ENCODE data around the gene C16orf74. TPM values are rescaled to one million over a fixed set of nuclear protein-coding genes. Genes with fewer than 3 reads are reported as not detected.

The C16orf74 gene
- total and polyA plus RNA-seq, 2 of the 8 experiments (the other 6 are each of a cell fraction or from before 2014, with no cell fraction given), result 7.3 to 9.3 TPM

GRCh38 chr16:85735225-85735635, 15.7 kb downstream of the C16orf74 start (continued):
- no peak for TF ChIP-seq NANOG (IDR thresholded peaks at IDR 0.05; ENCODE audit: insufficient read depth, low read depth, low read length, poor library complexity, severe bottlenecking)
- no peak for TF ChIP-seq TBP (IDR thresholded peaks at IDR 0.05; ENCODE audit: low read depth, low read length)
- no peak for TF ChIP-seq POLR2A (IDR thresholded peaks at IDR 0.05; ENCODE audit: control extremely low read depth in 1 of 2, low read depth in 2 of 2, low read length in 2 of 2)
